HEK293 (cell line): ENCODE results near the gene DHDH.

Source experiments
- CTCF ChIA-PET: fragments of 350-600 bp; formaldehyde crosslinking; extraction: SDS; loops from one replicate; lab custom pipeline; 2021; ENCODE audit warnings: antibody characterized with exemption; lab: Yijun Ruan, JAX
- POLR2A ChIA-PET: fragments of 300-600 bp; formaldehyde crosslinking; extraction: SDS; loops from one replicate; lab custom pipeline; 2020; ENCODE audit warnings: antibody characterized with exemption, inconsistent platforms; lab: Yijun Ruan, JAX
- H3K27ac ChIP-seq: fragments of 200-500 bp; sonication (Bioruptor generic); 2 replicates; pipeline ENCODE4 v1.5.1; 2014; ENCODE audit warnings: low read depth, low read length, control low read depth, inconsistent platforms; ENCODE audit errors: extremely low read depth
- H3K36me3 ChIP-seq, 2 experiments: fragments of 200-500 bp in 1 of 2; sonication (Bioruptor generic) in 1 of 2; 1 replicate in 1 of 2; 2 replicates in 1 of 2; pipeline ENCODE4 v1.5.1; 2014 to 2017; ENCODE audit warnings: inconsistent platforms in 2 of 2, low read length in 2 of 2; ENCODE audit not compliant: control insufficient read depth in 2 of 2, insufficient read depth in 1 of 2
- H3K4me1 ChIP-seq: fragments of 200-500 bp; sonication (Bioruptor generic); 2 replicates; pipeline ENCODE4 v1.5.1; 2014; ENCODE audit warnings: mild to moderate bottlenecking, low read length, inconsistent platforms; ENCODE audit not compliant: control insufficient read depth, insufficient read depth
- H3K4me3 ChIP-seq: 2 replicates; pipeline ENCODE4 v1.5.1; 2011; ENCODE audit warnings: low read depth, mild to moderate bottlenecking, control low read depth, low read length, moderate library complexity
- H3K9me3 ChIP-seq: fragments of 200-500 bp; sonication (Bioruptor generic); 2 replicates; pipeline ENCODE4 v1.5.1; 2014; ENCODE audit warnings: low read depth, low read length, inconsistent platforms; ENCODE audit not compliant: control insufficient read depth, insufficient read depth
- KLF8 ChIP-seq: fragments of 450-650 bp; formaldehyde crosslinking; IDR thresholded peaks from 2 replicates; pipeline ENCODE4 v1.5.1; 2016; ENCODE audit warnings: missing biosample characterization, missing genetic modification characterization
- SP2 ChIP-seq: fragments of 450-650 bp; formaldehyde crosslinking; IDR thresholded peaks from 2 replicates; pipeline ENCODE4 v1.5.1; 2016; ENCODE audit warnings: missing biosample characterization, missing genetic modification characterization
- SP7 ChIP-seq: fragments of 450-650 bp; formaldehyde crosslinking; IDR thresholded peaks from 2 replicates; pipeline ENCODE4 v1.5.1; 2016; ENCODE audit warnings: missing biosample characterization, missing genetic modification characterization
- YY2 ChIP-seq: fragments of 450-650 bp; formaldehyde crosslinking; IDR thresholded peaks from 2 replicates; pipeline ENCODE4 v1.5.1; 2016; ENCODE audit warnings: missing biosample characterization, missing genetic modification characterization
- ZNF121 ChIP-seq: fragments of 450-650 bp; formaldehyde crosslinking; IDR thresholded peaks from 2 replicates; pipeline ENCODE4 v1.5.1; 2016; ENCODE audit warnings: missing biosample characterization, missing genetic modification characterization
- ZNF16 ChIP-seq: fragments of 450-650 bp; formaldehyde crosslinking; IDR thresholded peaks from 2 replicates; pipeline ENCODE4 v1.5.1; 2016; ENCODE audit warnings: low read depth, missing biosample characterization, missing genetic modification characterization
- ZNF174 ChIP-seq: fragments of 450-650 bp; formaldehyde crosslinking; IDR thresholded peaks from 2 replicates; pipeline ENCODE4 v1.5.0; 2017; ENCODE audit warnings: missing biosample characterization, mild to moderate bottlenecking, missing genetic modification characterization
- ZNF26 ChIP-seq: fragments of 450-650 bp; formaldehyde crosslinking; IDR thresholded peaks from 2 replicates; pipeline ENCODE4 v1.5.1; 2016; ENCODE audit warnings: missing biosample characterization, missing genetic modification characterization
- ZNF335 ChIP-seq: fragments of 450-650 bp; formaldehyde crosslinking; conservative IDR thresholded peaks from 2 replicates; pipeline ENCODE4 v1.5.1; 2016; ENCODE audit warnings: missing biosample characterization, missing genetic modification characterization
- ZNF362 ChIP-seq: fragments of 450-650 bp; formaldehyde crosslinking; IDR thresholded peaks from 2 replicates; pipeline ENCODE4 v1.5.1; 2016; ENCODE audit warnings: missing biosample characterization, missing genetic modification characterization
- ZNF404 ChIP-seq: fragments of 450-650 bp; formaldehyde crosslinking; IDR thresholded peaks from 2 replicates; pipeline ENCODE4 v1.5.1; 2017; ENCODE audit warnings: missing biosample characterization, missing genetic modification characterization
- ZNF423 ChIP-seq: fragments of 450-650 bp; formaldehyde crosslinking; IDR thresholded peaks from 2 replicates; pipeline ENCODE4 v1.5.1; 2016; ENCODE audit warnings: missing biosample characterization, missing genetic modification characterization
- ZNF426 ChIP-seq: fragments of 450-650 bp; formaldehyde crosslinking; IDR thresholded peaks from 2 replicates; pipeline ENCODE4 v1.5.1; 2017; ENCODE audit warnings: missing biosample characterization, missing genetic modification characterization, mild to moderate bottlenecking, inconsistent platforms, moderate library complexity
- ZNF473 ChIP-seq: fragments of 450-650 bp; formaldehyde crosslinking; IDR thresholded peaks from 2 replicates; pipeline ENCODE4 v1.5.1; 2017; ENCODE audit warnings: missing biosample characterization, missing genetic modification characterization
- ZNF513 ChIP-seq: fragments of 450-650 bp; IDR thresholded peaks from 2 replicates; pipeline ENCODE4 v1.5.1; 2018; ENCODE audit warnings: missing biosample characterization, missing genetic modification characterization
- ZNF558 ChIP-seq: fragments of 450-650 bp; formaldehyde crosslinking; IDR thresholded peaks from 2 replicates; pipeline ENCODE4 v1.5.1; 2016; ENCODE audit warnings: missing biosample characterization, missing genetic modification characterization
- ZNF596 ChIP-seq: fragments of 450-650 bp; IDR thresholded peaks from 2 replicates; pipeline ENCODE4 v1.5.0; 2018; ENCODE audit warnings: missing biosample characterization, mild to moderate bottlenecking, missing genetic modification characterization, moderate library complexity
- ZNF791 ChIP-seq: fragments of 450-650 bp; formaldehyde crosslinking; IDR thresholded peaks from 2 replicates; pipeline ENCODE4 v1.5.1; 2016; ENCODE audit warnings: missing biosample characterization, missing genetic modification characterization
- TF ChIP-seq, protein P1 (sequence below): IDR thresholded peaks from 2 replicates; pipeline ENCODE4 v1.6.1; 2011; ENCODE audit warnings: mild to moderate bottlenecking, low read depth, low read length, borderline replicate concordance

DHDH gene

DNA sequence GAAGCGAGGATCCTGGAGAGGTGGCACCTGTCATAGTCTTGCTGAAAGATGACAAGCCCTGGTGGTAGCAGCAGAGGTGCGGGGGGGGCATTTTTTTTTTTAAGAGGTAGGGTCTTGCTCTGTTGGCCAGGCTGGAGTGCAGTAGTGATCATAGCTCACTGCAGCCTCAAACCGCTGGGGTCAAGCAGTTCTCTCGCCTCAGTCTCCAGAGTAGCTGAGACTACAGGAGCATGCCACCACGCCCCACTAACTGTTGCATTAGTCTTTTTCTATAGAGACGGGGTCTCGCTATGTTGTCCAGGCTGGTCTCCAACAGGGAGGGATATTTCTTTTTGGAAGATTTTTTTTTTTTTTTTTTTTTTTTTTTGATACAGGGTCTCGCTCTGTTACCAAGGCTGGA, 24.5 kb downstream of the DHDH start:
- peaks cover 5% of the 10 kb centered on the region for H3K4me1 ChIP-seq
- ChIA-PET CTCF (no interaction called here), POLR2A (interaction anchor here (0.6 to 1.1 kb wide), 4 partner anchors 15 to 156 kb away, joined by 4 to 6 read pairs (median 4); no protein-coding TSS in a partner anchor)
- peaks cover 22 to 38% of the 10 kb centered on the region in 2 experiments; a peak in 2 of 3 replicates for H3K36me3 ChIP-seq
- no peaks in the 10 kb centered on the region for H3K9me3 ChIP-seq
- no peak for TF ChIP-seq ZNF558 (tag by site-specific recombination)
- TF ChIP-seq ZNF121 = peak; percentile 97
- no peak overlapping the region for H3K4me3 ChIP-seq
- H3K27ac ChIP-seq = no peak overlapping the region

DNA sequence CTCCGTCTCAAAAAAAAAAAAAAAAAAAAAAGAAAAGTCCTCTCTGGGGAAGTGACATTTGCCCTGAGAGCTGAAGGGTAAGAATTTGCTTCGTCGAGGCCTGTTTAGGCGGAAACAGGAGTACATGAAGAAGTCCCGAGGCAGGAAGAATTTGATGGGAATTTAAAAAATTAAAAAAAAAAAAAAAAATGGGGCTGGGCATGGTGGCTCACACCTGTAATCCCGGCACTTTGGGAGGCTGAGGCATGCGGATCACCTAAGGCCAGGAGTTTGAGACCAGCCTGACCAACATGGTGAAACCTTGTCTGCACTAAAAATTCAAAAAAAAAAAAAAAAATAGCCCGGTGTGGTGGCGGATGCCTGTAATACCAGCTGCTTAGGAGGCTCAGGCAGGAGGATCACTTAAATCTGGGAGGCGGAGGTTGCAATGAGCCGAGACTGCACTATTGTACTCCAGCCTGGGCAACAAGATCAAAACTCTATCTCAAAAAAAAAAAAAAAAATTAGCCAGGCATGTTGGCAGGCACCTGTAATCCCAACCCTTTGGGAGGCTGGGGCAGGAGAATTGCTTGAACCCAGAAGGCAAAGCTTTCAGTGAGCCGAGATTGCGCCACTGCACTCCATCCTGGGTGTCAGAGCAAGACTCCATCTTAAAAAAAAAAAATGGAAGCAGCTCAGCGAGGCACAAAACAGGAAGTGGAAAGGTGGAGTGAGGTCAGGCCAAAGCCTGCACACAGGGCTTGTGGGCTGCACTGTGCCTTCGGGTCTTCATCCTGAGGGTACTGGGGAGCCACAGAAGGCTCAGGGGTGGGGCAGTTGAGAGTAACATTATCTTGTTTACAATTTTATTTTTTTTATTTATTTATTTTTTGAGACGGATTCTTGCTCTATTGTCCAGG, 26.1 kb downstream of the DHDH start:
- ChIA-PET POLR2A (interaction anchor here (0.7 to 1.1 kb wide), 6 partner anchors 14 to 163 kb away, joined by 3 to 6 read pairs (median 4); partner anchors contain the start of genes GYS1, NUCB1 and RUVBL2), CTCF (interaction anchor here (0.6 to 1.0 kb wide), 5 partner anchors 33 to 221 kb away, joined by 3 to 4 read pairs (median 4); partner anchors contain the start of gene RUVBL2)
- Histone ChIP-seq H3K27ac (no peak overlapping the region), H3K36me3 (peaks cover 22 to 38% of the 10 kb centered on the region in 2 experiments; a peak in 2 of 3 replicates), H3K9me3 (no peaks in the 10 kb centered on the region), H3K4me3 (no peak overlapping the region), H3K4me1 (peaks cover 20% of the 10 kb centered on the region)
- TF ChIP-seq ZNF362 (tag by site-specific recombination) = peak; percentile 87
- TF ChIP-seq YY2 = no peak
- no peak for TF ChIP-seq SP2 (tag by site-specific recombination)
- no peak for TF ChIP-seq ZNF791 (tag by site-specific recombination)
- TF ChIP-seq ZNF513 (tag by site-specific recombination) = no peak
- peak; percentile 50 for TF ChIP-seq ZNF335 (tag by site-specific recombination)
- no peak for TF ChIP-seq KLF8
- TF ChIP-seq ZNF174 (tag by site-specific recombination) = no peak
- no peak for TF ChIP-seq ZNF26 (tag by site-specific recombination)
- TF ChIP-seq ZNF16 = peak; percentile 84; the same call in 1 of the 2 replicates
- TF ChIP-seq ZNF473 (tag by site-specific recombination) = no peak
- TF ChIP-seq ZNF423 (tag by site-specific recombination) = no peak
- TF ChIP-seq, protein P1, sequence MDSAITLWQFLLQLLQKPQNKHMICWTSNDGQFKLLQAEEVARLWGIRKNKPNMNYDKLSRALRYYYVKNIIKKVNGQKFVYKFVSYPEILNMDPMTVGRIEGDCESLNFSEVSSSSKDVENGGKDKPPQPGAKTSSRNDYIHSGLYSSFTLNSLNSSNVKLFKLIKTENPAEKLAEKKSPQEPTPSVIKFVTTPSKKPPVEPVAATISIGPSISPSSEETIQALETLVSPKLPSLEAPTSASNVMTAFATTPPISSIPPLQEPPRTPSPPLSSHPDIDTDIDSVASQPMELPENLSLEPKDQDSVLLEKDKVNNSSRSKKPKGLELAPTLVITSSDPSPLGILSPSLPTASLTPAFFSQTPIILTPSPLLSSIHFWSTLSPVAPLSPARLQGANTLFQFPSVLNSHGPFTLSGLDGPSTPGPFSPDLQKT = no peak
- no peak for TF ChIP-seq ZNF404 (tag by site-specific recombination)
- TF ChIP-seq ZNF596 (tag by site-specific recombination) = no peak
- no peak for TF ChIP-seq ZNF426 (tag by site-specific recombination)
- no peak for TF ChIP-seq SP7
